Sigmoid colon (tissue), 7 donors: Measurements from ENCODE around the gene NANS. TPM values are rescaled to one million over a fixed set of nuclear protein-coding genes. Genes with fewer than 3 reads are reported as not detected.

Experiments
- DNase-seq: peaks from one replicate; pipeline ENCODE4 v3.0.0-alpha.2; 2019
- H3K27ac ChIP-seq, 4 donors: fragments of 200-600 bp; sonication (generic); one replicate each; pipeline ENCODE4 v1.5.1; 2016 to 2019; ENCODE audit warnings: mild to moderate bottlenecking in 1 of 4
- H3K27me3 ChIP-seq, 3 donors: fragments of 200-600 bp; sonication (generic); one replicate each; pipeline ENCODE4 v1.5.1; 2019; ENCODE audit warnings: mild to moderate bottlenecking in 1 of 3
- H3K36me3 ChIP-seq, 4 donors: fragments of 200-600 bp; sonication (generic); one replicate each; pipeline ENCODE4 v1.5.1; 2016 to 2019
- H3K4me1 ChIP-seq, 4 donors: fragments of 200-600 bp; sonication (generic); one replicate each; pipeline ENCODE4 v1.5.1; 2017 to 2019
- H3K4me3 ChIP-seq, 4 donors: fragments of 200-600 bp; sonication (generic); one replicate each; pipeline ENCODE4 v1.5.1; 2017 to 2019; ENCODE audit warnings: mild to moderate bottlenecking in 2 of 4, moderate library complexity in 1 of 4
- H3K9me3 ChIP-seq, 4 donors: fragments of 200-600 bp in 3 of 4; sonication (generic) in 3 of 4; one replicate each; pipeline versions ENCODE4 v1.5.1 to v1.6.1; 2013 to 2019
- CTCF ChIP-seq, 4 experiments: fragments of 450-650 bp in 3 of 4; fragments of 200-600 bp in 1 of 4; IDR thresholded peaks; one replicate each; pipeline ENCODE4 v1.5.1; 2016 to 2019; ENCODE audit warnings: antibody characterized with exemption in 4 of 4, mild to moderate bottlenecking in 3 of 4, moderate library complexity in 2 of 4
- EP300 ChIP-seq, 4 donors: sonication (generic); formaldehyde crosslinking; IDR thresholded peaks; one replicate each; pipeline ENCODE4 v1.6.1; 2017; ENCODE audit warnings: antibody characterized with exemption in 4 of 4
- POLR2A ChIP-seq, 2 donors: fragments of 450-650 bp; IDR thresholded peaks; one replicate each; pipeline ENCODE4 v1.6.1; 2016; ENCODE audit warnings: antibody characterized with exemption in 2 of 2, mild to moderate bottlenecking in 2 of 2, moderate library complexity in 2 of 2
- POLR2AphosphoS5 ChIP-seq, 4 donors: sonication (generic); formaldehyde crosslinking; IDR thresholded peaks; one replicate each; pipeline ENCODE4 v1.6.1; 2017; ENCODE audit warnings: antibody characterized with exemption in 4 of 4
- WGBS, 2 donors: extraction: QIAGEN DNeasy Blood & Tissue Kit; methylation state at CpG; one replicate each; pipeline ENCODE4 v1.1.7; 2013; 5-methylcytosine and 5-hydroxymethylcytosine counted together
- intact Hi-C: fragments of 100-400 bp; cut with DNase I; formaldehyde crosslinking; loops from one replicate; pipeline ENCODE4 v1.15.1; 2023
- polyA plus RNA-seq, 3 donors: library from polyadenylated mRNA; stranded (reverse); fragments of 200-250 nt; gene quantifications; one replicate each; pipeline ENCODE4 v1.2.3, GENCODE V29; 2013
- total RNA-seq, 4 donors: library from RNA; depleted of rRNA; stranded (reverse); fragments of >200 nt; gene quantifications; one replicate each; pipeline ENCODE4 v1.1.0, GENCODE V29; 2016
- donor health status: healthy with polysubstance abuse.
- donor health status: Bipolar disorder and iron deficiency.
- donor health status: healthy.

NANS gene
- total and polyA plus RNA-seq, 7 donors, result 24.6 to 470 (median 38.1) TPM

DNA sequence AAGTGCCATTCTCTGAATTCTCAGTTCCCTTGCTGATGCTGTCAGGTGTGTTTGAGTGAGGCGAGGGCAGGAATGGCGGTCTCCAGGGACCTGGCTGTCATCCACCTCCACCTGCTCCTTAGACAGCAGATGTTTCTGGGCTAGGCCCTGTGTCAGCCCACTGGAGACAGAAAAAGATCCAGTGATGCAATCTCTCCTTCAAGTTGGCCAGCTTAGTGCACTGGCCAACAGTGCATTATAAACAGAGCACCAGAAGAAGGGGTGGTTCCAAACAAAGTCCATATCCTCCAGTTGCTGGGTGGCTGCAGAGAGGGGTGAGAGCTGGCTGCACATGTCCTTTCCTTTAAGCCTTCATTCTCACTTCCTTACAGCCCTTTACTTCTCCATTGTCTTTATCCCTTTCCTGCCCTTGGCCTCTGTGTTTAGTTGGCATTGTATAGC is 26.5 kb downstream of the NANS start:
- 91 to 96% methylated on average over 2 of the region's 2 CpGs for WGBS, 2 donors
- Histone ChIP-seq H3K4me3 (no peak overlapping the region), H3K4me1 (peaks cover 0 to 34% (median 22%) of the 10 kb centered on the region in 4 donors), H3K9me3 (no peaks in the 10 kb centered on the region), H3K27ac (peak overlapping the region in 1 of 4 donors; percentile 16), H3K36me3 (peaks cover 0 to 61% (median 10%) of the 10 kb centered on the region in 4 donors), H3K27me3 (no peaks in the 10 kb centered on the region)
- DNase-seq, result no peak
- intact Hi-C loops, result no loop called here
- TF ChIP-seq EP300 (IDR thresholded peaks at IDR 0.05) (no peak), POLR2A (IDR thresholded peaks at IDR 0.05) (no peak), POLR2AphosphoS5 (IDR thresholded peaks at IDR 0.05) (no peak), CTCF (IDR thresholded peaks at IDR 0.05) (no peak)

- H3K4me1 ChIP-seq, result peaks cover 0 to 34% (median 23%) of the 10 kb centered on the region in 4 donors
- H3K4me3 ChIP-seq, result no peak overlapping the region
- H3K27ac ChIP-seq, result no peak overlapping the region
- H3K36me3 ChIP-seq, result peaks cover 0 to 55% (median 8%) of the 10 kb centered on the region in 4 donors
- DNase-seq, result no peak
- TF ChIP-seq POLR2AphosphoS5 (IDR thresholded peaks at IDR 0.05), result no peak
- TF ChIP-seq EP300 (IDR thresholded peaks at IDR 0.05), result no peak
- TF ChIP-seq POLR2A (IDR thresholded peaks at IDR 0.05), result no peak
- no peak for TF ChIP-seq CTCF (IDR thresholded peaks at IDR 0.05)
- intact Hi-C loops, result no loop called here
- no peaks in the 10 kb centered on the region for H3K9me3 ChIP-seq
- 90 to 94% methylated on average over 7 of the region's 7 CpGs for WGBS, 2 donors
- no peaks in the 10 kb centered on the region for H3K27me3 ChIP-seq
Observed at GRCh38 chr9:98083566-98084183, 27.1 kb downstream of the NANS start.

DNA sequence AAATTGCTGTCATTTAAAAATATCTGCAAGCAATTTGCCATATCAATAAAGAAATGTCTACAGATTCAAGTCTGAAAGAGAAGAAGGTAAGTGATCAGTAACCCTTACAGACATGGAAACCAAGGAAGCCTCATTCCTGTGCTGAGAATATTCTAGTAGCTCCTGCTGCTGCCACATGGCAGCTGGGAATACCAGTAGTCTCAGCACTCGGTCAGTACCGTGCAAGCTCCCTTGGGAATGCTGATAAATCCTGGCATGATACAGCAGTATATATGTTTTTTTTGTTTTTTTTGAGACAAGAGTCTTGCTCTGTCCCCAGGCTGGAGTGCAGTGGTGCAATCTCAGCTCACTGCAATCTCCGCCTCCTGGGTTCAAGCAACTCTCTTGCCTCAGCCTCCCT is 27.9 kb downstream of the NANS start:
- no peaks in the 10 kb centered on the region for H3K27me3 ChIP-seq
- TF ChIP-seq EP300 (IDR thresholded peaks at IDR 0.05) (no peak), POLR2AphosphoS5 (IDR thresholded peaks at IDR 0.05) (no peak), CTCF (IDR thresholded peaks at IDR 0.05) (no peak), POLR2A (IDR thresholded peaks at IDR 0.05) (no peak)
- 94 to 95% methylated on average over 3 of the region's 3 CpGs for WGBS, 2 donors
- no peak overlapping the region for H3K27ac ChIP-seq
- intact Hi-C loops, result no loop called here
- no peak for DNase-seq
- peaks cover 0 to 34% (median 23%) of the 10 kb centered on the region in 4 donors for H3K4me1 ChIP-seq
- H3K4me3 ChIP-seq, result no peak overlapping the region
- peaks cover 0 to 48% (median 8%) of the 10 kb centered on the region in 4 donors for H3K36me3 ChIP-seq
- H3K9me3 ChIP-seq, result no peaks in the 10 kb centered on the region

GRCh38 chr9:98085058-98085457 is 28.5 kb downstream of the NANS start:
- 93 to 96% methylated on average over 4 of the region's 4 CpGs for WGBS, 2 donors
- no peak overlapping the region for H3K27ac ChIP-seq
- DNase-seq, result no peak
- H3K36me3 ChIP-seq, result peaks cover 0 to 42% (median 5%) of the 10 kb centered on the region in 4 donors
- no peak for TF ChIP-seq POLR2AphosphoS5 (IDR thresholded peaks at IDR 0.05)
- TF ChIP-seq POLR2A (IDR thresholded peaks at IDR 0.05), result no peak
- no peaks in the 10 kb centered on the region for H3K27me3 ChIP-seq
- H3K9me3 ChIP-seq, result no peaks in the 10 kb centered on the region
- H3K4me3 ChIP-seq, result no peak overlapping the region
- intact Hi-C loops, result no loop called here
- H3K4me1 ChIP-seq, result peaks cover 0 to 33% (median 23%) of the 10 kb centered on the region in 4 donors

GRCh38 chr9:98085944-98086343 is 29.4 kb downstream of the NANS start:
- peaks cover 0 to 33% (median 4%) of the 10 kb centered on the region in 4 donors for H3K36me3 ChIP-seq
- no peak overlapping the region for H3K27ac ChIP-seq
- H3K4me1 ChIP-seq, result peaks cover 0 to 26% (median 15%) of the 10 kb centered on the region in 4 donors

More at GRCh38 chr9:98085944-98086343, 29.4 kb downstream of the NANS start:
- no peak overlapping the region for H3K4me3 ChIP-seq
- DNase-seq, result no peak
- WGBS, 2 donors, result 79 to 86% methylated on average over 7 of the region's 7 CpGs
- no peaks in the 10 kb centered on the region for H3K27me3 ChIP-seq
- intact Hi-C loops, result no loop called here
- TF ChIP-seq CTCF (IDR thresholded peaks at IDR 0.05), result no peak
- TF ChIP-seq POLR2A (IDR thresholded peaks at IDR 0.05), result no peak
- TF ChIP-seq POLR2AphosphoS5 (IDR thresholded peaks at IDR 0.05), result no peak
- TF ChIP-seq EP300 (IDR thresholded peaks at IDR 0.05), result no peak
- H3K9me3 ChIP-seq, result no peaks in the 10 kb centered on the region
